HepG2 (cell line): ENCODE data around the gene ZFAND2A. TPM values are rescaled to one million over a fixed set of nuclear protein-coding genes. Genes with fewer than 3 reads are reported as not detected.

Experiments used
- ARID2 ChIP-seq: sonication (generic); formaldehyde crosslinking; IDR thresholded peaks from 2 replicates; pipeline ENCODE4 v1.8.1; 2022; ENCODE audit warnings: mild to moderate bottlenecking, missing genetic modification reagents, borderline replicate concordance
- ELF3 ChIP-seq: IDR thresholded peaks from 2 replicates; pipeline ENCODE4 v1.6.1; 2016; ENCODE audit warnings: missing genetic modification reagents, missing compliant biosample characterization
- FOSL1 ChIP-seq: sonication (generic); formaldehyde crosslinking; IDR thresholded peaks from 2 replicates; pipeline ENCODE4 v1.9.0; 2021; ENCODE audit warnings: missing genetic modification reagents, borderline replicate concordance
- GATA4 ChIP-seq: sonication (generic); IDR thresholded peaks from 2 replicates; pipeline ENCODE4 v1.6.1; 2016; ENCODE audit warnings: antibody characterized with exemption, low read depth, borderline replicate concordance
- HMG20B ChIP-seq: conservative IDR thresholded peaks from 2 replicates; pipeline ENCODE4 v1.6.1; 2016; ENCODE audit warnings: missing genetic modification reagents, missing compliant biosample characterization
- KLF15 ChIP-seq: sonication (generic); formaldehyde crosslinking; IDR thresholded peaks from 2 replicates; pipeline ENCODE4 v1.8.1; 2023; ENCODE audit warnings: borderline replicate concordance, mild to moderate bottlenecking, inconsistent platforms, missing genetic modification reagents, mixed read lengths
- MEIS2 ChIP-seq: sonication (generic); formaldehyde crosslinking; IDR thresholded peaks from 2 replicates; pipeline ENCODE4 v1.9.0; 2021; ENCODE audit warnings: mild to moderate bottlenecking, missing genetic modification reagents
- NAIF1 ChIP-seq: sonication (generic); formaldehyde crosslinking; IDR thresholded peaks from 2 replicates; pipeline ENCODE4 v1.5.0; 2020; ENCODE audit warnings: mild to moderate bottlenecking, missing genetic modification reagents, borderline replicate concordance
- NFYC ChIP-seq: IDR thresholded peaks from 2 replicates; pipeline ENCODE4 v1.6.1; 2016; ENCODE audit warnings: missing genetic modification reagents, missing compliant biosample characterization
- PHF5A ChIP-seq: IDR thresholded peaks from one replicate; pipeline ENCODE4 v1.6.1; 2018; ENCODE audit warnings: low read depth, missing genetic modification reagents; ENCODE audit not compliant: unreplicated experiment
- RAD21 ChIP-seq: fragments of 450-650 bp; formaldehyde crosslinking; IDR thresholded peaks from 2 replicates; pipeline ENCODE4 v1.5.0; 2020; ENCODE audit warnings: mild to moderate bottlenecking
- RCOR2 ChIP-seq: IDR thresholded peaks from 2 replicates; pipeline ENCODE4 v1.6.1; 2016; ENCODE audit warnings: missing biosample characterization, missing genetic modification reagents
- SP4 ChIP-seq: sonication (generic); formaldehyde crosslinking; IDR thresholded peaks from 2 replicates; pipeline ENCODE4 v1.8.1; 2023; ENCODE audit warnings: mild to moderate bottlenecking, missing genetic modification reagents
- U2AF1 ChIP-seq: fragments of 200-400 bp; formaldehyde crosslinking; optimal IDR thresholded peaks from 2 replicates; pipeline ENCODE3; 2017; ENCODE audit warnings: mild to moderate bottlenecking, low read depth, low read length
- ZBTB3 ChIP-seq: sonication (generic); formaldehyde crosslinking; IDR thresholded peaks from 2 replicates; pipeline ENCODE4 v1.4.0; 2020; ENCODE audit warnings: low read depth, mild to moderate bottlenecking, moderate library complexity, missing genetic modification reagents, borderline replicate concordance
- ZBTB7A ChIP-seq: sonication (generic); formaldehyde crosslinking; IDR thresholded peaks from 2 replicates; pipeline ENCODE4 v1.8.0; 2022; ENCODE audit warnings: mild to moderate bottlenecking, missing genetic modification reagents
- ZNF143 ChIP-seq: sonication (generic); formaldehyde crosslinking; IDR thresholded peaks from 2 replicates; pipeline ENCODE4 v1.4.0; 2020; ENCODE audit warnings: missing genetic modification reagents
- ZNF354B ChIP-seq: sonication (generic); formaldehyde crosslinking; IDR thresholded peaks from 2 replicates; pipeline ENCODE4 v1.8.0; 2022; ENCODE audit warnings: mild to moderate bottlenecking, missing genetic modification reagents
- ZNF557 ChIP-seq: sonication (generic); formaldehyde crosslinking; IDR thresholded peaks from 2 replicates; pipeline ENCODE4 v1.4.0; 2020; ENCODE audit warnings: missing genetic modification reagents
- ZNF615 ChIP-seq: sonication (generic); formaldehyde crosslinking; IDR thresholded peaks from 2 replicates; pipeline ENCODE4 v1.5.0; 2020; ENCODE audit warnings: mild to moderate bottlenecking, missing genetic modification reagents, borderline replicate concordance
- ZSCAN12 ChIP-seq: sonication (generic); formaldehyde crosslinking; IDR thresholded peaks from 2 replicates; pipeline ENCODE4 v1.9.0; 2021; ENCODE audit warnings: mild to moderate bottlenecking, missing genetic modification reagents
- polyA plus RNA-seq, 8 experiments: library from polyadenylated mRNA; depleted of rRNA in 3 of 8; stranded (reverse) in 7 of 8; unstranded in 1 of 8; fragments of >200 nt; fragmentation: Illumina TruSeq in 4 of 8; extraction: Trizol in 4 of 8; gene quantifications; 2 replicates each; pipeline versions ENCODE4 v1.2.1 to v1.2.3, GENCODE V29; 2011 to 2016; ENCODE audit warnings: low read depth in 4 of 8, missing spikeins in 1 of 8, mixed read lengths in 1 of 8; ENCODE audit not compliant: insufficient read depth in 1 of 8
- total RNA-seq, 5 experiments: library from RNA; depleted of rRNA; stranded (reverse); fragments of >200 nt; fragmentation: Illumina TruSeq; extraction: Trizol; gene quantifications; 2 replicates each; pipeline ENCODE4 v1.2.3, GENCODE V29; 2016; ENCODE audit warnings: low read depth in 1 of 5
- TF ChIP-seq, protein P1 (sequence below): IDR thresholded peaks from 2 replicates; pipeline ENCODE4 v1.6.1; 2018; ENCODE audit warnings: missing genetic modification reagents, mild to moderate bottlenecking, missing compliant biosample characterization
- TF ChIP-seq, protein P2 (sequence below): sonication (generic); formaldehyde crosslinking; IDR thresholded peaks from 2 replicates; pipeline ENCODE4 v1.4.0; 2020; ENCODE audit warnings: missing genetic modification reagents
- TF ChIP-seq, protein P3 (sequence below): sonication (generic); formaldehyde crosslinking; IDR thresholded peaks from 2 replicates; pipeline ENCODE4 v1.4.0; 2020; ENCODE audit warnings: mild to moderate bottlenecking, missing genetic modification reagents
- TF ChIP-seq, protein P4 (sequence below): sonication (generic); formaldehyde crosslinking; IDR thresholded peaks from 2 replicates; pipeline ENCODE4 v1.5.1; 2020; ENCODE audit warnings: missing genetic modification reagents, mild to moderate bottlenecking, borderline replicate concordance

ZFAND2A gene
- total and polyA plus RNA-seq, 2 of the 13 experiments (the other 11 are each of a cell fraction or from before 2014, with no cell fraction given), result 140 to 153 TPM

DNA sequence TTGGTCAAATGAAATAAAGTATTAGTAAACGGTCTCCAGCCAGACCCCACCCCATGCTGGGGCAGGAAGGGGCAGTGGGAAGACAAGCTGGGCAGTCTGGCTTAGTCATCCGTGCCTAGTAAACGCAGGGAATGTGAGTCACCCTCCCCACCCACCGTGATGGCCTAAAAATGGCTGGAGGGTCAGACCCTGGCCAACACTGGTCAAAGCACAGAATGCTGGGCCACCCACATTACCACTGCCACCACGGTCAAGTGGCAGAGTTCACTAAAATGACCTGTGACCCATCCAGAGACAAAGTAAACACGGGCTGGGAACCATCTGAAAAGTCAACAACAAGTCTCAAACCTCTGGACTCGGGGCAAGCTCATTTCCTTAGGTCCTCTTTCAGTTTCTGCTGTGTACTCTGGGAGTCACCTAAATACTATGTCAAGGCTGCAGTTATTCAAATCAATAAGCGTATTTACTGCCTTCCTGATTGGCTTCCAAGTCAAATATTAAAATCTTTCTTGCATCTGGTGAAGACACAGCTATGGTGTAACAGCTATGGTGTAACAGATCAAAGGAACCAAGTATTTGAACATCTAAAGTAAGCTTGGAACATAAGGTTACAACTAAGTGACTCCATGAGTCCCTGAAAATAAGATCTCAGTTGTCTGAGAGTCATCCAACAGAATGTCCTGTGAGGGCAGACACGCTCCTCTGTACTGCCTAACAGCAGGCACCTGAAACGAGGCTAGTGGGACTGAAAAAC lies 3.0 kb downstream of the ZFAND2A start (continued):
- TF ChIP-seq, protein P1, sequence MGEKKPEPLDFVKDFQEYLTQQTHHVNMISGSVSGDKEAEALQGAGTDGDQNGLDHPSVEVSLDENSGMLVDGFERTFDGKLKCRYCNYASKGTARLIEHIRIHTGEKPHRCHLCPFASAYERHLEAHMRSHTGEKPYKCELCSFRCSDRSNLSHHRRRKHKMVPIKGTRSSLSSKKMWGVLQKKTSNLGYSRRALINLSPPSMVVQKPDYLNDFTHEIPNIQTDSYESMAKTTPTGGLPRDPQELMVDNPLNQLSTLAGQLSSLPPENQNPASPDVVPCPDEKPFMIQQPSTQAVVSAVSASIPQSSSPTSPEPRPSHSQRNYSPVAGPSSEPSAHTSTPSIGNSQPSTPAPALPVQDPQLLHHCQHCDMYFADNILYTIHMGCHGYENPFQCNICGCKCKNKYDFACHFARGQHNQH (CRISPR knock-in tag), result peak; percentile 95
- TF ChIP-seq NFYC (CRISPR knock-in tag), result peak; percentile 74
- TF ChIP-seq SP4 (CRISPR knock-in tag), result peak; percentile 75; the same call in 1 of the 2 replicates
- 0 out of 2 replicates have a peak, but pooled peaks have one; percentile 28 for TF ChIP-seq ZNF557
- TF ChIP-seq ARID2 (CRISPR knock-in tag), result peak; percentile 96
- peak; percentile 61; the same call in 1 of the 2 replicates for TF ChIP-seq ZBTB7A (CRISPR knock-in tag)
- TF ChIP-seq, protein P2, sequence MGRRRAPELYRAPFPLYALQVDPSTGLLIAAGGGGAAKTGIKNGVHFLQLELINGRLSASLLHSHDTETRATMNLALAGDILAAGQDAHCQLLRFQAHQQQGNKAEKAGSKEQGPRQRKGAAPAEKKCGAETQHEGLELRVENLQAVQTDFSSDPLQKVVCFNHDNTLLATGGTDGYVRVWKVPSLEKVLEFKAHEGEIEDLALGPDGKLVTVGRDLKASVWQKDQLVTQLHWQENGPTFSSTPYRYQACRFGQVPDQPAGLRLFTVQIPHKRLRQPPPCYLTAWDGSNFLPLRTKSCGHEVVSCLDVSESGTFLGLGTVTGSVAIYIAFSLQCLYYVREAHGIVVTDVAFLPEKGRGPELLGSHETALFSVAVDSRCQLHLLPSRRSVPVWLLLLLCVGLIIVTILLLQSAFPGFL (CRISPR knock-in tag), result no peak
- TF ChIP-seq HMG20B (CRISPR knock-in tag), result peak; percentile 89; the same call in 1 of the 2 replicates
- TF ChIP-seq MEIS2 (CRISPR knock-in tag), result peak; percentile 95
- TF ChIP-seq ZBTB3 (CRISPR knock-in tag), result no peak; the same call in 1 of the 2 replicates
- peak; percentile 56; the same call in 1 of the 2 replicates for TF ChIP-seq NAIF1 (CRISPR knock-in tag)
- TF ChIP-seq, protein P3, sequence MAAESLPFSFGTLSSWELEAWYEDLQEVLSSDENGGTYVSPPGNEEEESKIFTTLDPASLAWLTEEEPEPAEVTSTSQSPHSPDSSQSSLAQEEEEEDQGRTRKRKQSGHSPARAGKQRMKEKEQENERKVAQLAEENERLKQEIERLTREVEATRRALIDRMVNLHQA (CRISPR knock-in tag), result peak; percentile 57; the same call in 1 of the 2 replicates
- no peak; the same call in 1 of the 2 replicates for TF ChIP-seq ZNF615 (CRISPR knock-in tag)
- TF ChIP-seq, protein P4, sequence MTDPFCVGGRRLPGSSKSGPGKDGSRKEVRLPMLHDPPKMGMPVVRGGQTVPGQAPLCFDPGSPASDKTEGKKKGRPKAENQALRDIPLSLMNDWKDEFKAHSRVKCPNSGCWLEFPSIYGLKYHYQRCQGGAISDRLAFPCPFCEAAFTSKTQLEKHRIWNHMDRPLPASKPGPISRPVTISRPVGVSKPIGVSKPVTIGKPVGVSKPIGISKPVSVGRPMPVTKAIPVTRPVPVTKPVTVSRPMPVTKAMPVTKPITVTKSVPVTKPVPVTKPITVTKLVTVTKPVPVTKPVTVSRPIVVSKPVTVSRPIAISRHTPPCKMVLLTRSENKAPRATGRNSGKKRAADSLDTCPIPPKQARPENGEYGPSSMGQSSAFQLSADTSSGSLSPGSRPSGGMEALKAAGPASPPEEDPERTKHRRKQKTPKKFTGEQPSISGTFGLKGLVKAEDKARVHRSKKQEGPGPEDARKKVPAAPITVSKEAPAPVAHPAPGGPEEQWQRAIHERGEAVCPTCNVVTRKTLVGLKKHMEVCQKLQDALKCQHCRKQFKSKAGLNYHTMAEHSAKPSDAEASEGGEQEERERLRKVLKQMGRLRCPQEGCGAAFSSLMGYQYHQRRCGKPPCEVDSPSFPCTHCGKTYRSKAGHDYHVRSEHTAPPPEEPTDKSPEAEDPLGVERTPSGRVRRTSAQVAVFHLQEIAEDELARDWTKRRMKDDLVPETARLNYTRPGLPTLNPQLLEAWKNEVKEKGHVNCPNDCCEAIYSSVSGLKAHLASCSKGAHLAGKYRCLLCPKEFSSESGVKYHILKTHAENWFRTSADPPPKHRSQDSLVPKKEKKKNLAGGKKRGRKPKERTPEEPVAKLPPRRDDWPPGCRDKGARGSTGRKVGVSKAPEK, result no peak; the same call in 1 of the 2 replicates
- TF ChIP-seq FOSL1, result peak; percentile 97
- no peak; the same call in 1 of the 2 replicates for TF ChIP-seq ZNF354B (CRISPR knock-in tag)
- TF ChIP-seq U2AF1, result no peak
- no peak for TF ChIP-seq ZSCAN12 (CRISPR knock-in tag)
- TF ChIP-seq ELF3 (CRISPR knock-in tag), result peak; percentile 90
- peak; percentile 78 for TF ChIP-seq ZNF143 (CRISPR knock-in tag)
- peak; percentile 96 for TF ChIP-seq PHF5A (CRISPR knock-in tag)
- TF ChIP-seq KLF15 (CRISPR knock-in tag), result no peak
- TF ChIP-seq RCOR2 (CRISPR knock-in tag), result peak; percentile 93
- peak; percentile 36; the same call in 1 of the 2 replicates for TF ChIP-seq RAD21
- peak; percentile 89; the same call in 1 of the 2 replicates for TF ChIP-seq GATA4
